SK-N-SH treated with all-trans-retinoic acid at 6 μM for 48 hours (cell line): Measurements from ENCODE around the gene GATAD1.
"Not testable (repeated sequence)": the region's sequence is repeated elsewhere in the genome, so short reads cannot be mapped to it uniquely, and the experiment has no call there.

Source experiments
- ATAC-seq: fragments of 200-7000 bp; cut with Tn5 transposase; 3 replicates; pipeline ENCODE4 v1.9.1; 2020; ENCODE audit warnings: mild to moderate bottlenecking, moderate library complexity
- ARNTL ChIP-seq: fragments of 450-650 bp; formaldehyde crosslinking; IDR thresholded peaks from 2 replicates; pipeline ENCODE4 v1.5.0; 2020; ENCODE audit warnings: low read depth, mild to moderate bottlenecking, moderate library complexity, borderline replicate concordance
- BACH2 ChIP-seq: fragments of 250-450 bp; sonication (Bioruptor Pico); IDR thresholded peaks from 2 replicates; pipeline ENCODE4 v1.9.0; 2021; ENCODE audit warnings: mild to moderate bottlenecking, borderline replicate concordance
- CSDC2 ChIP-seq: fragments of 250-450 bp; sonication (Bioruptor Pico); IDR thresholded peaks from 2 replicates; pipeline ENCODE4 v1.5.0; 2020; ENCODE audit warnings: mild to moderate bottlenecking, moderate library complexity
- CSRNP3 ChIP-seq: fragments of 250-450 bp; sonication (Bioruptor Pico); IDR thresholded peaks from 2 replicates; pipeline ENCODE4 v1.5.1; 2021; ENCODE audit warnings: mild to moderate bottlenecking, moderate library complexity
- ESRRG ChIP-seq: fragments of 250-450 bp; sonication (Bioruptor Pico); IDR thresholded peaks from 2 replicates; pipeline ENCODE4 v1.6.1; 2021; ENCODE audit warnings: mild to moderate bottlenecking
- GLIS3 ChIP-seq: fragments of 250-450 bp; sonication (Bioruptor Pico); IDR thresholded peaks from 2 replicates; pipeline ENCODE4 v1.5.0; 2020; ENCODE audit warnings: mild to moderate bottlenecking, moderate library complexity
- ISL1 ChIP-seq: fragments of 250-450 bp; sonication (Bioruptor Pico); IDR thresholded peaks from 2 replicates; pipeline ENCODE4 v2.1.2; 2022; ENCODE audit warnings: mild to moderate bottlenecking, moderate library complexity
- OSR1 ChIP-seq: fragments of 250-450 bp; sonication (Bioruptor Pico); IDR thresholded peaks from 2 replicates; pipeline ENCODE4 v1.8.0; 2022; ENCODE audit warnings: moderate library complexity, mild to moderate bottlenecking, inconsistent platforms
- RARB ChIP-seq: fragments of 250-450 bp; sonication (Bioruptor Pico); IDR thresholded peaks from 2 replicates; pipeline ENCODE4 v1.8.0; 2021; ENCODE audit warnings: mild to moderate bottlenecking, moderate library complexity
- SNAI2 ChIP-seq: fragments of 250-450 bp; sonication (Bioruptor Pico); IDR thresholded peaks from 2 replicates; pipeline ENCODE4 v1.5.0; 2020; ENCODE audit warnings: mild to moderate bottlenecking, moderate library complexity
- TCF4 ChIP-seq: fragments of 250-450 bp; sonication (Bioruptor Pico); IDR thresholded peaks from 2 replicates; pipeline ENCODE4 v1.8.0; 2021; ENCODE audit warnings: mild to moderate bottlenecking, moderate library complexity, borderline replicate concordance
- TOX ChIP-seq: fragments of 250-450 bp; sonication (Bioruptor Pico); IDR thresholded peaks from 2 replicates; pipeline ENCODE4 v1.8.0; 2021; ENCODE audit warnings: mild to moderate bottlenecking, moderate library complexity, borderline replicate concordance
- ZC3H10 ChIP-seq: fragments of 250-450 bp; sonication (Bioruptor Pico); IDR thresholded peaks from 2 replicates; pipeline ENCODE4 v1.5.1; 2021; ENCODE audit warnings: mild to moderate bottlenecking, moderate library complexity
- ZFP3 ChIP-seq: fragments of 250-450 bp; sonication (Bioruptor Pico); IDR thresholded peaks from 2 replicates; pipeline ENCODE4 v1.5.0; 2020; ENCODE audit warnings: mild to moderate bottlenecking, moderate library complexity
- ZFP30 ChIP-seq: fragments of 450-650 bp; formaldehyde crosslinking; IDR thresholded peaks from 2 replicates; pipeline ENCODE4 v1.5.0; 2022; ENCODE audit warnings: mild to moderate bottlenecking, moderate library complexity
- ZNF565 ChIP-seq: fragments of 450-650 bp; formaldehyde crosslinking; conservative IDR thresholded peaks from 2 replicates; pipeline ENCODE4 v1.5.0; 2020; ENCODE audit warnings: low read depth, mild to moderate bottlenecking, moderate library complexity
- ZNF70 ChIP-seq: fragments of 450-650 bp; formaldehyde crosslinking; IDR thresholded peaks from 2 replicates; pipeline ENCODE4 v1.5.0; 2020; ENCODE audit warnings: mild to moderate bottlenecking, moderate library complexity
- ZNF8 ChIP-seq: fragments of 450-650 bp; formaldehyde crosslinking; IDR thresholded peaks from 2 replicates; pipeline ENCODE4 v1.5.0; 2020; ENCODE audit warnings: mild to moderate bottlenecking, moderate library complexity
- TF ChIP-seq, protein P1 (sequence below): fragments of 250-450 bp; sonication (Bioruptor Pico); IDR thresholded peaks from 2 replicates; pipeline ENCODE4 v1.8.0; 2021; ENCODE audit warnings: low read depth, mild to moderate bottlenecking, moderate library complexity, borderline replicate concordance
- TF ChIP-seq, protein P2 (sequence below): fragments of 250-450 bp; sonication (Bioruptor Pico); IDR thresholded peaks from 2 replicates; pipeline ENCODE4 v1.5.1; 2020; ENCODE audit warnings: low read depth, mild to moderate bottlenecking, moderate library complexity

Gene GATAD1

DNA sequence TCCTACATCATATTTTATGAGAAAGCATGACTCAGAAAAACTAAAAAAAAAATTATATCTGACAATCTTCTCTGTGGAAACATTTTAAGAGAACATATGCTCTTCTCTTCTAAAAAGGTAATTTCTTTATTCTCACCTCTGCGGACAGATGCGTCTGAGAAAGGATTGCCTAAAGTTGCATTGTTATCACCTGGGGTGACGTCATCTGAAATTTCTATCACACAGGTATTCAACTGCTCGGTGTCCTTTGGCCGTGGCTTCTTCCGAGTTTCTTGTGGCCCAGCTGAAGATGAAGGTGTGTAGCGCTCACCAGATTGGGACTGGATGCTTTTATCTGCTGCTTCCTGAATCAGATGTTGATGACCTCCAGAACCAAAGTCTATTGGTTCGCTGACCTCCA, 14.3 kb upstream of the GATAD1 start:
- ATAC-seq, result no peak
- TF ChIP-seq, protein P1, sequence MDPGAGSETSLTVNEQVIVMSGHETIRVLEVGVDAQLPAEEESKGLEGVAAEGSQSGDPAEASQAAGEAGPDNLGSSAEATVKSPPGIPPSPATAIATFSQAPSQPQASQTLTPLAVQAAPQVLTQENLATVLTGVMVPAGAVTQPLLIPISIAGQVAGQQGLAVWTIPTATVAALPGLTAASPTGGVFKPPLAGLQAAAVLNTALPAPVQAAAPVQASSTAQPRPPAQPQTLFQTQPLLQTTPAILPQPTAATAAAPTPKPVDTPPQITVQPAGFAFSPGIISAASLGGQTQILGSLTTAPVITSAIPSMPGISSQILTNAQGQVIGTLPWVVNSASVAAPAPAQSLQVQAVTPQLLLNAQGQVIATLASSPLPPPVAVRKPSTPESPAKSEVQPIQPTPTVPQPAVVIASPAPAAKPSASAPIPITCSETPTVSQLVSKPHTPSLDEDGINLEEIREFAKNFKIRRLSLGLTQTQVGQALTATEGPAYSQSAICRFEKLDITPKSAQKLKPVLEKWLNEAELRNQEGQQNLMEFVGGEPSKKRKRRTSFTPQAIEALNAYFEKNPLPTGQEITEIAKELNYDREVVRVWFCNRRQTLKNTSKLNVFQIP (CRISPR knock-in tag), result no peak
- TF ChIP-seq, protein P2, sequence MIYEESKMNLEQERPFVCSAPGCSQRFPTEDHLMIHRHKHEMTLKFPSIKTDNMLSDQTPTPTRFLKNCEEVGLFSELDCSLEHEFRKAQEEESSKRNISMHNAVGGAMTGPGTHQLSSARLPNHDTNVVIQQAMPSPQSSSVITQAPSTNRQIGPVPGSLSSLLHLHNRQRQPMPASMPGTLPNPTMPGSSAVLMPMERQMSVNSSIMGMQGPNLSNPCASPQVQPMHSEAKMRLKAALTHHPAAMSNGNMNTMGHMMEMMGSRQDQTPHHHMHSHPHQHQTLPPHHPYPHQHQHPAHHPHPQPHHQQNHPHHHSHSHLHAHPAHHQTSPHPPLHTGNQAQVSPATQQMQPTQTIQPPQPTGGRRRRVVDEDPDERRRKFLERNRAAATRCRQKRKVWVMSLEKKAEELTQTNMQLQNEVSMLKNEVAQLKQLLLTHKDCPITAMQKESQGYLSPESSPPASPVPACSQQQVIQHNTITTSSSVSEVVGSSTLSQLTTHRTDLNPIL (CRISPR knock-in tag), result no peak
- TF ChIP-seq CSRNP3, result no peak
- no peak for TF ChIP-seq RARB
- no peak for TF ChIP-seq TOX (CRISPR knock-in tag)
- no peak for TF ChIP-seq OSR1 (CRISPR knock-in tag)
- TF ChIP-seq TCF4 (CRISPR knock-in tag), result no peak
- TF ChIP-seq ARNTL (CRISPR knock-in tag), result no peak
- no peak for TF ChIP-seq ZNF565
- TF ChIP-seq ZC3H10 (CRISPR knock-in tag), result no peak
- TF ChIP-seq ESRRG (CRISPR knock-in tag), result no peak
- TF ChIP-seq SNAI2 (CRISPR knock-in tag), result no peak
- no peak for TF ChIP-seq CSDC2 (CRISPR knock-in tag)
- no peak for TF ChIP-seq ISL1 (CRISPR knock-in tag)
- TF ChIP-seq ZFP30 (CRISPR knock-in tag), result no peak
- TF ChIP-seq GLIS3 (CRISPR knock-in tag), result no peak

GRCh38 chr7:92435542-92435941, 11.7 kb upstream of the GATAD1 start:
- TF ChIP-seq CSDC2 (CRISPR knock-in tag), result no peak
- no peak for TF ChIP-seq ISL1 (CRISPR knock-in tag)
- TF ChIP-seq, all 23 proteins: peak for 0
- ATAC-seq, result no peak

DNA sequence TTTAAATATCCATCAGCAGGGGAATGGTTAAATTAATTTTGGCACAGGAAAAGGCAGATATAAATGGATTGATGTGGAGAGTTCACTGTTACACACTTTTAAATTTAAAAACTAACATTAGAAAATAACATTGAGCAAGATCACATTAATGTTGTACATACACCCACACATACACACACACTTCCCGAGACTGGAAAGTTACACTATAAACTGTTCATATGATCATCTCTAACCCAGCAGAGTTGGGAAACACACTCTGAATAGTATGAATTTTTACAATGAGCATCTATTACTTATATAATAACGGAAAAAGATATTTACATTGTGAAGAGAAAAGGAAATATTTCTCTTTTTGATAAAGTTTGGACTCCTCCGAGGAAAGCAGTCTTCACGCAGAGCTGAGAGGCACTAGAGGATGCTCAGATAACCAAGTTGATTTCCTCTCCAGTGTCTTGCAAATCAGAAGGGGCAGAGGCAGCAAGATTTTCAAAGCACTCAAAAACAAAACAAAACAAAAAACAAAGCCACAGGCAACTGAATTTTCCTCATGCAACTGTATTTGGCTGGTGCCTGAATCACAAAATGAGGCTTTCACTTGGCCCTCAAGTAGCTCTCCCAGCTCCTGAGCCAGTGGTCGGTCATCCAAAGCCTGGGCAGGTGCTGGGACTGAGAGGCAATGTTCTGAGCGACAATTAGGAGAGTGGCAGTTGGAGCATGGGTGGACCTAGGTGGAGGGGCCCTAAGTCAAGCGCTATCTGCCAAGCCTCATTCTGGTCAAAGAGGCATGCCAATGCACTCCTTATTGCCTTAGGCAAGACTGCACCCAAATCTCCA, 10.5 kb upstream of the GATAD1 start:
- TF ChIP-seq ZC3H10 (CRISPR knock-in tag), result no peak
- no peak for TF ChIP-seq TOX (CRISPR knock-in tag)
- TF ChIP-seq ZNF70 (CRISPR knock-in tag), result no peak
- TF ChIP-seq, protein P2 (CRISPR knock-in tag), result no peak
- TF ChIP-seq ISL1 (CRISPR knock-in tag), result no peak
- TF ChIP-seq GLIS3 (CRISPR knock-in tag), result no peak
- no peak for ATAC-seq

- TF ChIP-seq OSR1 (CRISPR knock-in tag), result no peak
- TF ChIP-seq GLIS3 (CRISPR knock-in tag), result no peak
- TF ChIP-seq ZNF8 (CRISPR knock-in tag), result no peak
- TF ChIP-seq ZFP3, result no peak
- TF ChIP-seq CSDC2 (CRISPR knock-in tag), result no peak
- TF ChIP-seq BACH2 (CRISPR knock-in tag), result no peak
- TF ChIP-seq, all 23 proteins: peak for 0
Measured at GRCh38 chr7:92437956-92438491, 9.3 kb upstream of the GATAD1 start.

DNA sequence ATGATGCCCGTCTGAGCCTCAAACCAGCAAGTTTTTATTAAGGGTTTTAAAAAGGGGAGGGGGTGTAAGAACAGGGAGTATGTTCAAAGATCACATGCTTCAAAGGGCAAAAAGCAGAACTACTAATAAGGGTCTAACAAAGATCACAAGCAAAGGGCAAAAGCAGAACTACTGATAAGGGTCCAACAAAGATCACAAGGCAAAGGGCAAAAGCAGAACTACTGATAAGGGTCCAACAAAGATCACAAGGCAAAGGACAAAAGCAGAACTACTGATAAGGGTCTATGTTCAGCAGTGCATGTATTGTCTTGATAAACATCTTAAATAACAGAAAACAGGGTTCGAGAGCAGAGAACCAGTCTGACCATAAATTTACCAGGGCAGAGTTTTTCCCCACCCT, 4.6 kb upstream of the GATAD1 start:
- ATAC-seq, result not testable (repeated sequence)

More at GRCh38 chr7:92437956-92438491, 9.3 kb upstream of the GATAD1 start:
- no peak for ATAC-seq
